ENCODE measurements around the gene GRID1.

DNA sequence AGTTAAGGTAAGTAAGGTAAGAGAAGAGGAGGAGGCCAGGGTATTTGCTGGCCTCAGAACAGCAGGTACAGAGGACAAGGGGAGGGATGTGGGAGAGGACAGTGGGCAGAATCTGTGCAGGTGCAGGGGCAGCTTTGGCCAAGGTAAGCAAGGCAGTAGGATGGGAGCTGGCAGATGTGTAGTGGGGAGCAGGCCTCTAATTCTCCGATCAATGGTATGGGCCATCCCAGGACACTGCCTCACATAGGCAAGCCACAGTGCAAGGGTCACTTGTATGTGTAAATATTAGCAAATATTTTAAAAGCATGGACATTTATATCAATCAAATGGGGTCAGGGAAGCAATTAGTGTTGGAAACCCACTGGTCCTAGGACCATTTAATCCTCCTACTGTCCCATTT, 373.5 kb downstream of the GRID1 start:
- TF ChIP-seq, protein P1, sequence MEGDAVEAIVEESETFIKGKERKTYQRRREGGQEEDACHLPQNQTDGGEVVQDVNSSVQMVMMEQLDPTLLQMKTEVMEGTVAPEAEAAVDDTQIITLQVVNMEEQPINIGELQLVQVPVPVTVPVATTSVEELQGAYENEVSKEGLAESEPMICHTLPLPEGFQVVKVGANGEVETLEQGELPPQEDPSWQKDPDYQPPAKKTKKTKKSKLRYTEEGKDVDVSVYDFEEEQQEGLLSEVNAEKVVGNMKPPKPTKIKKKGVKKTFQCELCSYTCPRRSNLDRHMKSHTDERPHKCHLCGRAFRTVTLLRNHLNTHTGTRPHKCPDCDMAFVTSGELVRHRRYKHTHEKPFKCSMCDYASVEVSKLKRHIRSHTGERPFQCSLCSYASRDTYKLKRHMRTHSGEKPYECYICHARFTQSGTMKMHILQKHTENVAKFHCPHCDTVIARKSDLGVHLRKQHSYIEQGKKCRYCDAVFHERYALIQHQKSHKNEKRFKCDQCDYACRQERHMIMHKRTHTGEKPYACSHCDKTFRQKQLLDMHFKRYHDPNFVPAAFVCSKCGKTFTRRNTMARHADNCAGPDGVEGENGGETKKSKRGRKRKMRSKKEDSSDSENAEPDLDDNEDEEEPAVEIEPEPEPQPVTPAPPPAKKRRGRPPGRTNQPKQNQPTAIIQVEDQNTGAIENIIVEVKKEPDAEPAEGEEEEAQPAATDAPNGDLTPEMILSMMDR (IDR thresholded peaks at IDR 0.05), result no peak
- TF ChIP-seq, protein P2, sequence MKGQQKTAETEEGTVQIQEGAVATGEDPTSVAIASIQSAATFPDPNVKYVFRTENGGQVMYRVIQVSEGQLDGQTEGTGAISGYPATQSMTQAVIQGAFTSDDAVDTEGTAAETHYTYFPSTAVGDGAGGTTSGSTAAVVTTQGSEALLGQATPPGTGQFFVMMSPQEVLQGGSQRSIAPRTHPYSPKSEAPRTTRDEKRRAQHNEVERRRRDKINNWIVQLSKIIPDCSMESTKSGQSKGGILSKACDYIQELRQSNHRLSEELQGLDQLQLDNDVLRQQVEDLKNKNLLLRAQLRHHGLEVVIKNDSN (IDR thresholded peaks at IDR 0.05; ENCODE audit: borderline replicate concordance, low read depth), result no peak
